Thoracic aorta (tissue), 2 donors: ENCODE measurements around the gene HMX3. TPM values are rescaled to one million over a fixed set of nuclear protein-coding genes. Genes with fewer than 3 reads are reported as not detected.

Source experiments
- ATAC-seq: fragments of 150-250 bp; one replicate; pipeline ENCODE4 v1.8.0; 2017; ENCODE audit warnings: low read depth; ENCODE audit not compliant: insufficient number of reproducible peaks, low FRiP score
- DNase-seq: peaks from one replicate; pipeline ENCODE4 v3.0.0-alpha.2; 2020; ENCODE audit warnings: low spot score
- H3K27ac ChIP-seq, 2 donors: fragments of 200-600 bp; sonication (generic); 1 replicate in 1 of 2; 2 replicates in 1 of 2; pipeline ENCODE4 v1.5.1; 2016; ENCODE audit warnings: mild to moderate bottlenecking in 2 of 2, moderate library complexity in 2 of 2
- H3K27me3 ChIP-seq: fragments of 200-600 bp; sonication (generic); replicated peaks from 2 replicates; pipeline ENCODE4 v1.6.0; 2016; ENCODE audit warnings: mild to moderate bottlenecking; ENCODE audit not compliant: insufficient read depth
- H3K36me3 ChIP-seq: fragments of 200-600 bp; sonication (generic); one replicate; pipeline ENCODE4 v1.5.1; 2016
- H3K4me1 ChIP-seq, 2 donors: fragments of 200-600 bp; sonication (generic); 1 replicate in 1 of 2; 2 replicates in 1 of 2; pipeline versions ENCODE4 v1.5.1 to v1.6.0; 2016; ENCODE audit warnings: low read depth in 2 of 2, mild to moderate bottlenecking in 1 of 2; ENCODE audit not compliant: control insufficient read depth in 1 of 2
- H3K4me3 ChIP-seq: fragments of 200-600 bp; sonication (generic); 2 replicates; pipeline ENCODE4 v1.5.1; 2016; ENCODE audit warnings: mild to moderate bottlenecking
- H3K9me3 ChIP-seq: fragments of 200-600 bp; sonication (generic); 2 replicates; pipeline ENCODE4 v1.5.1; 2016
- total RNA-seq, 2 donors: library from RNA; depleted of rRNA; stranded (reverse); fragments of >200 nt; gene quantifications; one replicate each; pipeline versions ENCODE4 v1.1.0 to v1.2.3, GENCODE V29; 2016
- TF ChIP-seq, protein P1 (sequence below): fragments of 200-600 bp; sonication (generic); IDR thresholded peaks from one replicate; pipeline ENCODE4 v1.5.1; 2019; ENCODE audit warnings: antibody characterized with exemption

The HMX3 gene
- not detected for total RNA-seq

DNA sequence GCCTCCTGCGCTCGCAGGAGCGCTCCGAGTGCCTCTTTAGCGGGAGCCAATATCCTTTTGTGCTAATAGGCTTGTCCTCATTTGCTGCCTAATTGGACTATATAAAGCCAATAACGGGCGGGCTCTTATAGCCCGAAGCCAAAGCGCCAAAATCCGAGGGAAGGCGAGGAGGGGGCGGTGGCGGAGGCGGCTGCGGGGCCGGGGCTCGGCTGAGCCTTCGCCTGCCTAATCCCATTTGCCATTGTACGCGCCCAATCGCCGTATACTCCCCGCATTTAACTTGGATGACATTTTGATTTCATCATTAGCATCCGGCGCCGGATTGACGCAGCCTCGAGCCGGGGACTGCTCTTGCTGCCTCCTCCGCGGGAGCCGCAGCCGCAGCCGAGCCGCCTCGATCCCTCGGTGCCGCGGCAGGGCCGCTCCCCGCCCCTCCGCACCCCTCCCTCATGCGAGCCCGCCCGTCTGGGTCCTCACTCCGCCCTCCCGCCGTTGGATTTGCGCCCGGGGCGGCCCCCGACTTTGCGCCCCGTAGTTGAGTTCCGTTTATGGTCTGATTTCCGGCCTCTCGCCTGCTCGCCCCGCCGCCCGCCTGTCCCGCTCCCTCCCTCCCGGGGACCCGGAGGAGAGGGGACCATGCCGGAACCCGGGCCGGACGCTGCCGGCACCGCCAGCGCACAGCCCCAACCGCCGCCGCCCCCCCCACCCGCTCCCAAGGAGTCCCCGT is at the start of gene HMX3:
Gene HMX3 (plus strand): TSS at position 556 of the 727 bp plus-strand sequence. CDS start 81 bp downstream, at position 637.
- peaks cover 41% of the 10 kb centered on the region for H3K27me3 ChIP-seq
- no peak for DNase-seq
- H3K9me3 ChIP-seq = no peaks in the 10 kb centered on the region
- H3K4me1 ChIP-seq = peaks cover 23 to 44% of the 10 kb centered on the region in 2 donors
- H3K27ac ChIP-seq = no peak within 1 kb of the TSS
- TF ChIP-seq, protein P1, sequence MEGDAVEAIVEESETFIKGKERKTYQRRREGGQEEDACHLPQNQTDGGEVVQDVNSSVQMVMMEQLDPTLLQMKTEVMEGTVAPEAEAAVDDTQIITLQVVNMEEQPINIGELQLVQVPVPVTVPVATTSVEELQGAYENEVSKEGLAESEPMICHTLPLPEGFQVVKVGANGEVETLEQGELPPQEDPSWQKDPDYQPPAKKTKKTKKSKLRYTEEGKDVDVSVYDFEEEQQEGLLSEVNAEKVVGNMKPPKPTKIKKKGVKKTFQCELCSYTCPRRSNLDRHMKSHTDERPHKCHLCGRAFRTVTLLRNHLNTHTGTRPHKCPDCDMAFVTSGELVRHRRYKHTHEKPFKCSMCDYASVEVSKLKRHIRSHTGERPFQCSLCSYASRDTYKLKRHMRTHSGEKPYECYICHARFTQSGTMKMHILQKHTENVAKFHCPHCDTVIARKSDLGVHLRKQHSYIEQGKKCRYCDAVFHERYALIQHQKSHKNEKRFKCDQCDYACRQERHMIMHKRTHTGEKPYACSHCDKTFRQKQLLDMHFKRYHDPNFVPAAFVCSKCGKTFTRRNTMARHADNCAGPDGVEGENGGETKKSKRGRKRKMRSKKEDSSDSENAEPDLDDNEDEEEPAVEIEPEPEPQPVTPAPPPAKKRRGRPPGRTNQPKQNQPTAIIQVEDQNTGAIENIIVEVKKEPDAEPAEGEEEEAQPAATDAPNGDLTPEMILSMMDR = no peak
- no peak for ATAC-seq
- H3K4me3 ChIP-seq = peak within 1 kb of the TSS; percentile 68
- no peaks in the 10 kb centered on the region for H3K36me3 ChIP-seq

DNA sequence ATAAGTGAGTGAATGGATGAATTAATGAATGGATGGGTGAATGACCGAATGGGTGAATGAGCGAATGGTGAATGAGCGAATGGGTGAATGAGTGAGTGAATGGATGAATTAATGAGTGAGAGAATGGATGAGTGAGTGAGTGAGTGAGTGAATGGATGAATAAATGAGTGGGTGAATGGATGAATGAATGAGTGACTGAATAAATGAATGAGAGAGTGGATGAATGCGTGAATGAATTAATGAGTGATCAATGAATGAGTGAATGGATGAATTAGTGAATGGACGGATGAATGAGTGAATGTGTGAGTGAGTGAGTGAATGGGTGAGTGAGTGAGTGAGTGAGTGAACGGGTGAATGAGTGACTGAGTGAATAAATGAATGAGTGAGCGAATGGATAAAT is 49.5 kb upstream of the HMX3 start:
- DNase-seq = no peak
- no peaks in the 10 kb centered on the region for H3K4me1 ChIP-seq
- TF ChIP-seq, protein P1 = no peak
- H3K27me3 ChIP-seq = no peaks in the 10 kb centered on the region
- H3K4me3 ChIP-seq = no peak overlapping the region
- no peaks in the 10 kb centered on the region for H3K36me3 ChIP-seq
- no peaks in the 10 kb centered on the region for H3K9me3 ChIP-seq
- H3K27ac ChIP-seq = no peak overlapping the region
- no peak for ATAC-seq

DNA sequence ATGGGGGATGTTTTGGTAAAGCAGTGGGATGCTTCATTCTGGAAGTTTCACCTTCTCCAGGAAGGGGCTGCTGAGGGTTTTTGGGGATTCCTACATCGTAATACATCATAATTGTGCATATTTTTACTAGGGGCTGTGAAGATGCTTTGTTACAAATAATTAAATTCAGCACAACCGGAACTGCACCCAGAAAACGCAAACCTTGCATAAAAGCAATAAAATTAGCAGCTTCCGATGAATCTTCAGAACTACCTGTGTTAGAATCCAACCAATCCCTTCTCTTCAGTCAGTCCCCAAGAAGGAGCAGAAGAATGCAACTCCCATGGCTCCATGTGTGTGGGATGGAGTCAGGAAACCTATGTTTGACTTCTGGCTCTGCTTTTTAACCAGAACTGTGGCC is 48.4 kb upstream of the HMX3 start:
- Histone ChIP-seq H3K4me3 (no peak overlapping the region), H3K27me3 (no peaks in the 10 kb centered on the region), H3K36me3 (no peaks in the 10 kb centered on the region), H3K27ac (no peak overlapping the region), H3K9me3 (no peaks in the 10 kb centered on the region), H3K4me1 (no peaks in the 10 kb centered on the region)
- ATAC-seq = no peak
- no peak for DNase-seq
- TF ChIP-seq, protein P1 = no peak

DNA sequence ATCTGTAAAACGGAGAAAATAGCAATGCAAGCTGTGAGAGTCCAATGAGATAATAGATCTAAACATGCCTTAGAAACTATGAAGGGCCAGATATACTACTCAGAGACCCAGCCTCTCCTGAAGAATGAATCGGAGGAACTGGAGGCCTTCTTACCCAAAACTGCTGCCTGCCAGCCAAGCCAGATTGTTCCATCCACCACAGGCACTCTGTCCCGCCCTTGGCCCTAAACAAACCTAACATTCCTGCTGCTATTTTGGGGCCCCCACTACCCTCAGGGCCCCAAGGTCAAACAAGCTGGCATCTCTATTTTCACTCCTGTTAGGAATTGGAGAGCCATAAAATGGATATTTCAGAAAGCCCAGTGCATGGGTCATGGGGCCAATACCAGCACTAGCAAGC is 48.0 kb upstream of the HMX3 start:
- H3K4me1 ChIP-seq = no peaks in the 10 kb centered on the region
- H3K27me3 ChIP-seq = no peaks in the 10 kb centered on the region
- H3K36me3 ChIP-seq = no peaks in the 10 kb centered on the region
- ATAC-seq (no peak), DNase-seq (no peak)
- H3K9me3 ChIP-seq = no peaks in the 10 kb centered on the region
- H3K4me3 ChIP-seq = no peak overlapping the region
- TF ChIP-seq, protein P1 = no peak
- no peak overlapping the region for H3K27ac ChIP-seq

DNA sequence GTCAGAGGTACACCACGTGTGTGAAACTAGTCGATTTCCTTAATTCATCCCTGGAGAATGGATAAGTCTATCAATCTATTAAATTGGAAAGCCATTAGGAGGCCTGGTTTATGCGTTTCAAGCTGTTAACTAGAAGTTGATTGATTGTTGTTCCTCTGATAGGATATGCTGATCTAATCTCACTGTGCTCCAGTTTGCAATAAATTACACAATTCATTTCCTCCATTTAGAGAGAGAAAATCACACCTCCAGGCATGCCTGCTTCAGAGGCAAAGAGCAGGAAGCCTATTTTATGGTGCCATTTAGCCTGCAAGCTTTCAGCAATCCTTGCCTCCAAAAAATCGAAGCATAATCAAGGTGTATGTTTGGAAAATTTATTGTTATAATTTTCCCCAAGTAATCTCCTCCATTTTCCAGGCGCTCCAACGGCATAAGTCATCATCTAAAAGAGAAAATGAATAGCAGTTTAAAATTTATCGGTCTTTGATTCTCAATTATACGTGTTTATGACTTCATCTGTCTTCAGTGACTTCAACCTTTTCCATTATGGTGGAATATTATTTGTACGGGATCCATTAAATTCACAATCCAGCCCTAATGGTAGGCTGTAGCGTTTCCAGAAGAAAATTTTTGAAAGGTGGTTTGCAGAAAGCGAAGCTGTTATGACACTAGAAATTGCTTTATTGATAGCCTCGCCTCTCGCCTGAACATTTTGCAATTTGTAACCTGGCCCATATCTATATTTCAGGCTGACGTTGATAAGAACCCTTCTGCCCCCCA is 42.9 kb upstream of the HMX3 start:
- Histone ChIP-seq H3K4me1 (no peaks in the 10 kb centered on the region), H3K27me3 (no peaks in the 10 kb centered on the region), H3K27ac (no peak overlapping the region), H3K36me3 (no peaks in the 10 kb centered on the region), H3K4me3 (no peak overlapping the region), H3K9me3 (no peaks in the 10 kb centered on the region)
- TF ChIP-seq, protein P1 = no peak
- no peak for ATAC-seq
- no peak for DNase-seq
